H9 (cell line): ENCODE measurements around the gene SERPINB2. TPM values are rescaled to one million over a fixed set of nuclear protein-coding genes. Genes with fewer than 3 reads are reported as not detected.
"Not testable (repeated sequence)": the region's sequence is repeated elsewhere in the genome, so short reads cannot be mapped to it uniquely, and the experiment has no call there.

Source experiments
- DNase-seq: peaks from one replicate; pipeline ENCODE4 v3.0.0-alpha.2; 2017
- H2AFZ ChIP-seq: one replicate; pipeline ENCODE4 v1.6.1; 2013; ENCODE audit warnings: mild to moderate bottlenecking, low read length, control low read depth, moderate library complexity
- H2AK5ac ChIP-seq: 2 replicates; pipeline ENCODE4 v1.6.1; 2013; ENCODE audit warnings: low read length, control low read depth, mixed read lengths; ENCODE audit not compliant: insufficient read length
- H2BK120ac ChIP-seq: one replicate; pipeline ENCODE4 v1.6.1; 2013; ENCODE audit warnings: low read depth, mild to moderate bottlenecking, low read length, control low read depth, inconsistent platforms; ENCODE audit not compliant: poor library complexity, severe bottlenecking
- H2BK12ac ChIP-seq: 2 replicates; pipeline ENCODE4 v1.6.1; 2013; ENCODE audit warnings: low read length, control low read depth, mixed read lengths, low read depth; ENCODE audit not compliant: insufficient read length
- H2BK15ac ChIP-seq: 2 replicates; pipeline ENCODE4 v1.6.1; 2013; ENCODE audit warnings: low read depth, low read length, control low read depth
- H2BK20ac ChIP-seq: one replicate; pipeline ENCODE4 v1.6.1; 2013; ENCODE audit warnings: low read depth, mild to moderate bottlenecking, low read length, control low read depth, inconsistent platforms; ENCODE audit not compliant: poor library complexity, severe bottlenecking
- H2BK5ac ChIP-seq: 2 replicates; pipeline ENCODE4 v1.6.1; 2013; ENCODE audit warnings: low read length, control low read depth, mixed read lengths; ENCODE audit not compliant: insufficient read length
- H3K14ac ChIP-seq: 2 replicates; pipeline ENCODE4 v1.6.1; 2013; ENCODE audit warnings: low read length, control low read depth; ENCODE audit not compliant: insufficient read depth
- H3K18ac ChIP-seq: 2 replicates; pipeline ENCODE4 v1.6.1; 2013; ENCODE audit warnings: low read depth, mild to moderate bottlenecking, mixed read lengths, low read length, control low read depth; ENCODE audit not compliant: insufficient read length
- H3K23ac ChIP-seq: 2 replicates; pipeline ENCODE4 v1.6.1; 2013; ENCODE audit warnings: low read length, control low read depth, mixed read lengths, low read depth; ENCODE audit not compliant: insufficient read length
- H3K23me2 ChIP-seq: 2 replicates; pipeline ENCODE4 v1.6.1; 2013; ENCODE audit warnings: low read depth, mild to moderate bottlenecking, mixed read lengths, low read length, control low read depth; ENCODE audit not compliant: insufficient read length, poor library complexity, severe bottlenecking
- H3K27ac ChIP-seq: 2 replicates; pipeline ENCODE4 v1.5.1; 2013; ENCODE audit warnings: low read length, control low read depth, mixed read lengths, low read depth; ENCODE audit not compliant: insufficient read length
- H3K27me3 ChIP-seq: 2 replicates; pipeline ENCODE4 v1.6.1; 2013; ENCODE audit warnings: low read length, control low read depth, inconsistent platforms; ENCODE audit not compliant: insufficient read depth
- H3K4ac ChIP-seq: 2 replicates; pipeline ENCODE4 v1.6.1; 2013; ENCODE audit warnings: low read depth, mild to moderate bottlenecking, control low read depth, inconsistent platforms, low read length, moderate library complexity
- H3K4me1 ChIP-seq: 2 replicates; pipeline ENCODE4 v1.6.1; 2013; ENCODE audit warnings: low read length, control low read depth, inconsistent platforms; ENCODE audit not compliant: insufficient read depth
- H3K4me2 ChIP-seq: 2 replicates; pipeline ENCODE4 v1.6.1; 2013; ENCODE audit warnings: low read length, control low read depth, mixed read lengths; ENCODE audit not compliant: insufficient read length, insufficient read depth
- H3K56ac ChIP-seq: 2 replicates; pipeline ENCODE4 v1.6.1; 2013; ENCODE audit warnings: low read depth, mild to moderate bottlenecking, mixed read lengths, low read length, control low read depth; ENCODE audit not compliant: insufficient read length
- H3K79me1 ChIP-seq: 2 replicates; pipeline ENCODE4 v1.6.1; 2013; ENCODE audit warnings: low read depth, mild to moderate bottlenecking, moderate library complexity, low read length, control low read depth, inconsistent platforms; ENCODE audit not compliant: insufficient read depth, poor library complexity, severe bottlenecking
- H3K79me2 ChIP-seq: 2 replicates; pipeline ENCODE4 v1.6.1; 2013; ENCODE audit warnings: low read length, control low read depth, inconsistent platforms; ENCODE audit not compliant: insufficient read depth
- H3K9ac ChIP-seq: 2 replicates; pipeline ENCODE4 v1.6.1; 2013; ENCODE audit warnings: low read length, control low read depth, mixed read lengths; ENCODE audit not compliant: insufficient read length; ENCODE audit errors: extremely low read depth
- H3K9me3 ChIP-seq: one replicate; pipeline ENCODE4 v1.6.1; 2013; ENCODE audit warnings: low read depth, low read length, inconsistent platforms; ENCODE audit not compliant: control insufficient read depth
- H3T11ph ChIP-seq: one replicate; pipeline ENCODE4 v1.6.1; 2013; ENCODE audit warnings: mild to moderate bottlenecking, low read length, control low read depth, inconsistent platforms
- H4K20me1 ChIP-seq: one replicate; pipeline ENCODE4 v1.6.1; 2013; ENCODE audit not compliant: control insufficient read depth, insufficient read length, insufficient read depth
- H4K5ac ChIP-seq: 2 replicates; pipeline ENCODE4 v1.6.1; 2013; ENCODE audit warnings: low read depth, mild to moderate bottlenecking, mixed read lengths, low read length, control low read depth; ENCODE audit not compliant: insufficient read length
- H4K8ac ChIP-seq: replicated peaks from 2 replicates; pipeline ENCODE4 v1.6.1; 2013; ENCODE audit warnings: low read length, control low read depth, mixed read lengths, low read depth; ENCODE audit not compliant: insufficient read length
- H4K91ac ChIP-seq: 2 replicates; pipeline ENCODE4 v1.6.1; 2013; ENCODE audit warnings: low read depth, mild to moderate bottlenecking, moderate library complexity, mixed read lengths, low read length, control low read depth; ENCODE audit not compliant: insufficient read length
- H3K27ac Mint-ChIP-seq, 3 experiments: 2 replicates in 2 of 3; 3 replicates in 1 of 3; pipeline ENCODE4 v1.8.0; 2020 to 2021; ENCODE audit warnings: mixed read lengths in 3 of 3, mild to moderate bottlenecking in 1 of 3, moderate library complexity in 1 of 3
- H3K27me3 Mint-ChIP-seq: 2 replicates; pipeline ENCODE4 v1.8.0; 2021; ENCODE audit warnings: low read depth, mild to moderate bottlenecking, moderate library complexity, mixed read lengths
- H3K36me3 Mint-ChIP-seq, 3 experiments: 2 replicates in 2 of 3; 3 replicates in 1 of 3; pipeline ENCODE4 v1.8.0; 2020 to 2021; ENCODE audit warnings: low read depth in 3 of 3, mixed read lengths in 3 of 3; ENCODE audit not compliant: insufficient read depth in 1 of 3
- H3K4me1 Mint-ChIP-seq, 2 experiments: 2 replicates each; pipeline ENCODE4 v1.8.0; 2020; ENCODE audit warnings: mixed read lengths in 2 of 2
- H3K4me3 Mint-ChIP-seq, 2 experiments: 2 replicates in 1 of 2; 3 replicates in 1 of 2; pipeline ENCODE4 v1.8.0; 2020 to 2021; ENCODE audit warnings: mild to moderate bottlenecking in 2 of 2, mixed read lengths in 2 of 2, moderate library complexity in 1 of 2
- H3K9me3 Mint-ChIP-seq, 2 experiments: 2 replicates in 1 of 2; 3 replicates in 1 of 2; pipeline ENCODE4 v1.8.0; 2020; ENCODE audit warnings: mild to moderate bottlenecking in 2 of 2, mixed read lengths in 2 of 2, moderate library complexity in 1 of 2
- CTCF ChIP-seq: fragments of 200-600 bp; sonication (generic); conservative IDR thresholded peaks from 3 replicates; pipeline ENCODE4 v1.8.0; 2021; ENCODE audit warnings: antibody characterized with exemption, mild to moderate bottlenecking
- WGBS: extraction: QIAGEN DNeasy Blood & Tissue Kit; methylation state at CpG from one replicate; pipeline ENCODE4 v1.1.7; 2013; ENCODE audit warnings: missing lambda C conversion rate, low lambda C conversion rate, mixed read lengths; ENCODE audit not compliant: insufficient read length; ENCODE audit errors: extremely low coverage; 5-methylcytosine and 5-hydroxymethylcytosine counted together
- total RNA-seq: library from RNA; stranded (reverse); gene quantifications from 2 replicates; pipeline ENCODE4 v1.2.1, GENCODE V29; 2021

SERPINB2 gene
- total RNA-seq, 1 experiment from 2014 or later, result not detected

- DNase-seq, result peak; percentile 59
- peak overlapping the region; percentile 15 for H3K18ac ChIP-seq
- H3K4ac ChIP-seq, H2BK120ac ChIP-seq, H3K27me3 ChIP-seq, H3K79me1 ChIP-seq, H3K27ac ChIP-seq, H3K23me2 ChIP-seq, H4K20me1 ChIP-seq, H3K4me1 ChIP-seq, H3K23ac ChIP-seq, H3K9me3 ChIP-seq, H3K9ac ChIP-seq, H3K56ac ChIP-seq, H4K8ac ChIP-seq, H2BK15ac ChIP-seq, H4K91ac ChIP-seq, H3K4me3 Mint-ChIP-seq, H3K79me2 ChIP-seq, H2BK12ac ChIP-seq, H3K9me3 Mint-ChIP-seq, H3T11ph ChIP-seq, H3K4me2 ChIP-seq, H2BK20ac ChIP-seq, H3K27ac Mint-ChIP-seq, H2BK5ac ChIP-seq, H3K36me3 Mint-ChIP-seq, H2AFZ ChIP-seq, H3K14ac ChIP-seq, H3K4me1 Mint-ChIP-seq, H4K5ac ChIP-seq, H2AK5ac ChIP-seq: not testable (repeated sequence)
- TF ChIP-seq CTCF, result peak; percentile 18; the same call in 2 of the 3 replicates
- peaks cover 30% of the 10 kb centered on the region for H3K27me3 Mint-ChIP-seq
- WGBS, result no CpG with 5 or more reads among the region's 17 CpGs
Measured at GRCh38 chr18:63940543-63941050, 53.1 kb downstream of the SERPINB2 start.
